ENCODE results near the gene CGNL1. TPM values are rescaled to one million over a fixed set of nuclear protein-coding genes. Genes with fewer than 3 reads are reported as not detected.

Gene CGNL1
- total RNA-seq, 1 donor from 2014 or later, result 7.1 TPM

- DNase-seq (ENCODE audit: low spot score), result no peak
- H3K4me3 Mint-ChIP-seq (ENCODE audit: unreplicated experiment), result no peak overlapping the region
- no peak overlapping the region for H3K27ac Mint-ChIP-seq (ENCODE audit: unreplicated experiment)
- H3K9me3 Mint-ChIP-seq (ENCODE audit: low read depth), result peaks cover 3% of the 10 kb centered on the region
- H3K4me1 Mint-ChIP-seq (ENCODE audit: low read depth), result peaks cover 21% of the 10 kb centered on the region
- no peaks in the 10 kb centered on the region for H3K27me3 Mint-ChIP-seq (ENCODE audit: low read depth)
- TF ChIP-seq CTCF (IDR thresholded peaks at IDR 0.05), result no peak
- no peaks in the 10 kb centered on the region for H3K36me3 Mint-ChIP-seq (ENCODE audit: low read depth)
These were observed 12.2 kb downstream of the CGNL1 start for GRCh38 chr15:57388464-57388863.

GRCh38 chr15:57389991-57390390, 13.7 kb downstream of the CGNL1 start:
- no peak for TF ChIP-seq CTCF (IDR thresholded peaks at IDR 0.05)
- Mint-ChIP-seq H3K4me1 (ENCODE audit: low read depth) (peaks cover 16% of the 10 kb centered on the region), H3K9me3 (ENCODE audit: low read depth) (peaks cover 3% of the 10 kb centered on the region), H3K4me3 (ENCODE audit: unreplicated experiment) (no peak overlapping the region), H3K27ac (ENCODE audit: unreplicated experiment) (no peak overlapping the region), H3K27me3 (ENCODE audit: low read depth) (no peaks in the 10 kb centered on the region), H3K36me3 (ENCODE audit: low read depth) (no peaks in the 10 kb centered on the region)
- no peak for DNase-seq (ENCODE audit: low spot score)

GRCh38 chr15:57390583-57390982, 14.3 kb downstream of the CGNL1 start:
- Mint-ChIP-seq H3K4me3 (ENCODE audit: unreplicated experiment) (no peak overlapping the region), H3K27ac (ENCODE audit: unreplicated experiment) (no peak overlapping the region), H3K36me3 (ENCODE audit: low read depth) (no peaks in the 10 kb centered on the region), H3K4me1 (ENCODE audit: low read depth) (peaks cover 16% of the 10 kb centered on the region), H3K9me3 (ENCODE audit: low read depth) (peaks cover 3% of the 10 kb centered on the region), H3K27me3 (ENCODE audit: low read depth) (no peaks in the 10 kb centered on the region)
- no peak for DNase-seq (ENCODE audit: low spot score)
- TF ChIP-seq CTCF (IDR thresholded peaks at IDR 0.05), result no peak

- Mint-ChIP-seq H3K4me3 (ENCODE audit: unreplicated experiment) (no peak overlapping the region), H3K9me3 (ENCODE audit: low read depth) (peaks cover 3% of the 10 kb centered on the region), H3K4me1 (ENCODE audit: low read depth) (peaks cover 21% of the 10 kb centered on the region), H3K27ac (ENCODE audit: unreplicated experiment) (no peak overlapping the region), H3K27me3 (ENCODE audit: low read depth) (no peaks in the 10 kb centered on the region), H3K36me3 (ENCODE audit: low read depth) (no peaks in the 10 kb centered on the region)
- TF ChIP-seq CTCF (IDR thresholded peaks at IDR 0.05), result no peak
- DNase-seq (ENCODE audit: low spot score), result no peak
These were observed 15.2 kb downstream of the CGNL1 start for GRCh38 chr15:57391537-57391936.

- no peak for TF ChIP-seq CTCF (IDR thresholded peaks at IDR 0.05)
- no peak overlapping the region for H3K4me3 Mint-ChIP-seq (ENCODE audit: unreplicated experiment)
- H3K27me3 Mint-ChIP-seq (ENCODE audit: low read depth), result no peaks in the 10 kb centered on the region
- H3K9me3 Mint-ChIP-seq (ENCODE audit: low read depth), result peaks cover 3% of the 10 kb centered on the region
- no peaks in the 10 kb centered on the region for H3K36me3 Mint-ChIP-seq (ENCODE audit: low read depth)
- no peak overlapping the region for H3K27ac Mint-ChIP-seq (ENCODE audit: unreplicated experiment)
- H3K4me1 Mint-ChIP-seq (ENCODE audit: low read depth), result peaks cover 17% of the 10 kb centered on the region
- no peak for DNase-seq (ENCODE audit: low spot score)
These were observed 16.8 kb downstream of the CGNL1 start for GRCh38 chr15:57393061-57393460.

All from chondrocyte (in vitro differentiated cells).